Sigmoid colon (tissue), 3 donors: Measurements from ENCODE around the gene SIRT2.

Source experiments
- CTCF ChIP-seq, 4 experiments: fragments of 450-650 bp in 3 of 4; fragments of 200-600 bp in 1 of 4; IDR thresholded peaks; one replicate each; pipeline ENCODE4 v1.5.1; 2016 to 2019; ENCODE audit warnings: antibody characterized with exemption in 4 of 4, mild to moderate bottlenecking in 3 of 4, moderate library complexity in 2 of 4
- POLR2A ChIP-seq, 2 donors: fragments of 450-650 bp; IDR thresholded peaks; one replicate each; pipeline ENCODE4 v1.6.1; 2016; ENCODE audit warnings: antibody characterized with exemption in 2 of 2, mild to moderate bottlenecking in 2 of 2, moderate library complexity in 2 of 2

GRCh38 chr19:38932425-38933179, 33.2 kb upstream of the SIRT2 start:
- TF ChIP-seq POLR2A (IDR thresholded peaks at IDR 0.05) (no peak), CTCF (IDR thresholded peaks at IDR 0.05) (peak in 2 of 4 experiments; percentile 13 to 20)
